Sigmoid colon (tissue), 4 donors: ENCODE results near the gene ZMYND19.

Source experiments
- EP300 ChIP-seq, 4 donors: sonication (generic); formaldehyde crosslinking; IDR thresholded peaks; one replicate each; pipeline ENCODE4 v1.6.1; 2017; ENCODE audit warnings: antibody characterized with exemption in 4 of 4
- POLR2A ChIP-seq, 2 donors: fragments of 450-650 bp; IDR thresholded peaks; one replicate each; pipeline ENCODE4 v1.6.1; 2016; ENCODE audit warnings: antibody characterized with exemption in 2 of 2, mild to moderate bottlenecking in 2 of 2, moderate library complexity in 2 of 2
- POLR2AphosphoS5 ChIP-seq, 4 donors: sonication (generic); formaldehyde crosslinking; IDR thresholded peaks; one replicate each; pipeline ENCODE4 v1.6.1; 2017; ENCODE audit warnings: antibody characterized with exemption in 4 of 4
- TF ChIP-seq, protein P1 (sequence below), 4 experiments: fragments of 450-650 bp in 3 of 4; fragments of 200-600 bp in 1 of 4; IDR thresholded peaks; one replicate each; pipeline ENCODE4 v1.5.1; 2016 to 2019; ENCODE audit warnings: antibody characterized with exemption in 4 of 4, mild to moderate bottlenecking in 3 of 4, moderate library complexity in 2 of 4

DNA sequence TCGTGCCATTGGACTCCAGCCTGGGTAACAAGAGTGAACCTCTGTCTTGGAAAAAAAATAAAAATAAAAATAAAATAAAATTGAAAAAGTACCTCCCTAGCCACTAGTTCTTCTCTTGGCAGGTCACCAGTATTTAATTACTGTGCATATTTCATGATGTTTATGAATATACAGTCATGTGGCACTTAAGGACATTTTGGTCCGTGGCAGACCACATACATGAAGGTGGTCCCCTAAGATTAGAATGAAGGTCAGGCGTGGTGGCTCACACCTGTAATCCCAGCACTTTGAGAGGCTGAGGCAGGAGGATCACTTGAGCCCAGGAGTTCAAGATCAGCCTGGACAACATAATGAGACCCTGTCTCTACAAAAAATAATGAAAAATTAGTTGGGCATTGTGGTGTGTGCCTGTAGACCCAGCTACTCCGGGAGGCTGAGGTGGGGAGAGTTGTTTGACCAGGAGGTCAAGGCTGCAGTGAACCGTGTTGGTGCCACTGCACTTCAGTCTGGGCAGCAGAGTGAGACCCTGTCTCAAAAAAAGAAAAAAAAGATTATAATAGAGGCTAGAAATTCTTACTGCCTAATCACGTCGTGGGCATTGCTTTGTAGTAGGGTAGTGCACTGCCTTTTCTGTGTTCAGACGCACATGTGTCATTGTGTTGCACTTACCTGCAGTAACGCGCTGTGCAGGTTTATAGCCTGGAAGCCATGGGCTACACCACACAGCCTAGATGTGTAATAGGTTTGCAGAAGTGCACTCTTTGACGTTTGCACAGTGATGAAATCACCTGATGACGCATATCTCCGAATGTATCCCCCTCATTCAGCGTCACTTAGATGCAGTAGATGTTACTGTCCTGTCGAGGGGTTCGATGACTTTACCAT, 41.3 kb upstream of the ZMYND19 start:
- TF ChIP-seq, protein P1, sequence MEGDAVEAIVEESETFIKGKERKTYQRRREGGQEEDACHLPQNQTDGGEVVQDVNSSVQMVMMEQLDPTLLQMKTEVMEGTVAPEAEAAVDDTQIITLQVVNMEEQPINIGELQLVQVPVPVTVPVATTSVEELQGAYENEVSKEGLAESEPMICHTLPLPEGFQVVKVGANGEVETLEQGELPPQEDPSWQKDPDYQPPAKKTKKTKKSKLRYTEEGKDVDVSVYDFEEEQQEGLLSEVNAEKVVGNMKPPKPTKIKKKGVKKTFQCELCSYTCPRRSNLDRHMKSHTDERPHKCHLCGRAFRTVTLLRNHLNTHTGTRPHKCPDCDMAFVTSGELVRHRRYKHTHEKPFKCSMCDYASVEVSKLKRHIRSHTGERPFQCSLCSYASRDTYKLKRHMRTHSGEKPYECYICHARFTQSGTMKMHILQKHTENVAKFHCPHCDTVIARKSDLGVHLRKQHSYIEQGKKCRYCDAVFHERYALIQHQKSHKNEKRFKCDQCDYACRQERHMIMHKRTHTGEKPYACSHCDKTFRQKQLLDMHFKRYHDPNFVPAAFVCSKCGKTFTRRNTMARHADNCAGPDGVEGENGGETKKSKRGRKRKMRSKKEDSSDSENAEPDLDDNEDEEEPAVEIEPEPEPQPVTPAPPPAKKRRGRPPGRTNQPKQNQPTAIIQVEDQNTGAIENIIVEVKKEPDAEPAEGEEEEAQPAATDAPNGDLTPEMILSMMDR (IDR thresholded peaks at IDR 0.05), result no peak
- TF ChIP-seq EP300 (IDR thresholded peaks at IDR 0.05) (no peak), POLR2A (IDR thresholded peaks at IDR 0.05) (no peak), POLR2AphosphoS5 (IDR thresholded peaks at IDR 0.05) (no peak)
